SKM-1 treated with dmso at 0.1 percent for 144 hours (cell line): ENCODE measurements around the gene NDUFA13.

Experiments
- DNase-seq: peaks from one replicate; lab custom pipeline; 2025; ENCODE audit not compliant: unreplicated experiment; lab: John Stamatoyannopoulos, UW

NDUFA13 gene

GRCh38 chr19:19566306-19566705 lies 50.3 kb downstream of the NDUFA13 start:
- DNase-seq = no peak

- DNase-seq = no peak
These were observed 51.4 kb downstream of the NDUFA13 start for GRCh38 chr19:19567391-19567790.

GRCh38 chr19:19568802-19569756 lies 53.1 kb downstream of the NDUFA13 start:
- no peak for DNase-seq

GRCh38 chr19:19570571-19570970 lies 54.5 kb downstream of the NDUFA13 start:
- no peak for DNase-seq

GRCh38 chr19:19571071-19571786 lies 55.2 kb downstream of the NDUFA13 start:
- DNase-seq = no peak

GRCh38 chr19:19575411-19575810 lies 59.4 kb downstream of the NDUFA13 start:
- DNase-seq = no peak
